ENCODE measurements around the gene CNN3. TPM values are rescaled to one million over a fixed set of nuclear protein-coding genes. Genes with fewer than 3 reads are reported as not detected.

Gene CNN3
- polyA plus RNA-seq, 2 of the 4 experiments (the other 2 are of a cell fraction), result 61.6 to 83.4 TPM

DNA sequence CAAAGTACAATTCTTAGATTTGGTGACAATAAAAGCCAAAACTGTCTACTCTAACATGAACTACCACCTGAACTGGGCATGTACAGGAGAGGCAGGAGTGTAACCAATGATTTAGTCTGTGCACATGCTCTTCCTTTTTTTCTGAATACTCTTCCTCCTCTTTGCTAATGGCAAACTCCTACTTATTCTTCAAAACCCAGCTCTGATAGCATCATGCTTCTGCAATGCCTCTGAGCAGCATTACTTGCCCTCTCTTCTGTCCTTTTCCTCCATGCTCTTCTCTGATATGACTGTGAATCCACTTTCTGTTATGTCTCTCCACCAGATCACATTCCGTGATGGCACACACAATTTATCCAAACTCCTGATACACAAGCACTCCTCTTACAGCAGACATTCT, 31.4 kb downstream of the CNN3 start:
- Histone ChIP-seq H3K4me1 (no peaks in the 10 kb centered on the region), H3K4me3 (no peak overlapping the region), H3K27ac (no peak overlapping the region), H3K9me3 (no peaks in the 10 kb centered on the region), H3K4me2 (no peak overlapping the region)
- ChIA-PET CTCF (interaction anchor here (0.9 to 1.5 kb wide), 4 partner anchors 9 to 148 kb away, joined by 3 to 4 read pairs (median 4); no protein-coding TSS in a partner anchor), POLR2A (no interaction called here)
- FAIRE-seq (no peak), ATAC-seq (no peak), DNase-seq (ENCODE audit: low read depth in 1 of 2, low spot score in 1 of 2) (no peak)
- TF ChIP-seq E2F6 (IDR thresholded peaks at IDR 0.05; ENCODE audit: borderline replicate concordance, low read depth) (no peak), MYC (IDR thresholded peaks at IDR 0.05; ENCODE audit: borderline replicate concordance, low read length) (no peak), ZSCAN20 (CRISPR knock-in tag; IDR thresholded peaks at IDR 0.05) (no peak), RFX5 (IDR thresholded peaks at IDR 0.05) (no peak), POLR2AphosphoS2 (conservative IDR thresholded peaks at IDR 0.05; ENCODE audit: low read length) (no peak), RARB (CRISPR knock-in tag; IDR thresholded peaks at IDR 0.05) (no peak), CEBPB (IDR thresholded peaks at IDR 0.05) (no peak), CHD2 (IDR thresholded peaks at IDR 0.05; ENCODE audit: low read length, partially characterized antibody) (no peak), RAD21 (conservative IDR thresholded peaks at IDR 0.05 in 1 of 2, IDR thresholded peaks at IDR 0.05 in 1 of 2) (no peak), BHLHE40 (IDR thresholded peaks at IDR 0.05; ENCODE audit: low read depth, low read length) (no peak), PHF8 (IDR thresholded peaks at IDR 0.05; ENCODE audit: borderline replicate concordance, low read depth) (no peak), JUN (IDR thresholded peaks at IDR 0.05) (no peak)
- 94% methylated on average over 1 of the region's 1 CpG for WGBS (ENCODE audit: missing lambda C conversion rate)

DNA sequence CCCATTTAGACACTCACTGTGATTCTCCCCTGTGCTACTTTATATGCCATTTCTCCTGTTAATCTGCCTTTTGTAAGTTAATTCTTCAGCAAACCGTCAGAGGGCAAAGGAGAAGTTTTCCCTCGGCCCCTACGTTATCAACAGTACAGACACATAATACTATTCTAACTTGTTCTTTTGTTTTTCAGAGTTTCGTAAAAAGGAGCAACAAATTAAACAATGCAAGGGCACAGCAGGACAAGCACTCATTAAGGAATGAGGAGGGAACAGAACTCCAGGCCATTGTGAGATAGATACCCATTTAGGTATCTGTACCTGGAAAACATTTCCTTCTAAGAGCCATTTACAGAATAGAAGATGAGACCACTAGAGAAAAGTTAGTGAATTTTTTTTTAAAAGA, 32.3 kb downstream of the CNN3 start:
- Histone ChIP-seq H3K4me1 (no peaks in the 10 kb centered on the region), H3K27ac (no peak overlapping the region), H3K9me3 (no peaks in the 10 kb centered on the region), H3K4me2 (no peak overlapping the region), H3K4me3 (no peak overlapping the region)
- ChIA-PET CTCF (interaction anchor here (0.9 to 1.5 kb wide), 2 partner anchors 10 to 40 kb away, joined by 3 to 4 read pairs; no protein-coding TSS in a partner anchor), POLR2A (no interaction called here)
- ATAC-seq, result no peak
- no peak for TF ChIP-seq HOXB5 (CRISPR knock-in tag; IDR thresholded peaks at IDR 0.05)
- no peak for TF ChIP-seq KDM1A (IDR thresholded peaks at IDR 0.05; ENCODE audit: low read depth)
- TF ChIP-seq, protein P1, sequence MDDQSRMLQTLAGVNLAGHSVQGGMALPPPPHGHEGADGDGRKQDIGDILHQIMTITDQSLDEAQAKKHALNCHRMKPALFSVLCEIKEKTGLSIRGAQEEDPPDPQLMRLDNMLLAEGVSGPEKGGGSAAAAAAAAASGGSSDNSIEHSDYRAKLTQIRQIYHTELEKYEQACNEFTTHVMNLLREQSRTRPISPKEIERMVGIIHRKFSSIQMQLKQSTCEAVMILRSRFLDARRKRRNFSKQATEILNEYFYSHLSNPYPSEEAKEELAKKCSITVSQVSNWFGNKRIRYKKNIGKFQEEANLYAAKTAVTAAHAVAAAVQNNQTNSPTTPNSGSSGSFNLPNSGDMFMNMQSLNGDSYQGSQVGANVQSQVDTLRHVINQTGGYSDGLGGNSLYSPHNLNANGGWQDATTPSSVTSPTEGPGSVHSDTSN (IDR thresholded peaks at IDR 0.05), result no peak
- no peak for TF ChIP-seq HES2 (IDR thresholded peaks at IDR 0.05)
- DNase-seq (ENCODE audit: low read depth in 1 of 2, low spot score in 1 of 2), result no peak
- no peak for FAIRE-seq
- WGBS (ENCODE audit: missing lambda C conversion rate), result 88% methylated on average over 4 of the region's 4 CpGs

DNA sequence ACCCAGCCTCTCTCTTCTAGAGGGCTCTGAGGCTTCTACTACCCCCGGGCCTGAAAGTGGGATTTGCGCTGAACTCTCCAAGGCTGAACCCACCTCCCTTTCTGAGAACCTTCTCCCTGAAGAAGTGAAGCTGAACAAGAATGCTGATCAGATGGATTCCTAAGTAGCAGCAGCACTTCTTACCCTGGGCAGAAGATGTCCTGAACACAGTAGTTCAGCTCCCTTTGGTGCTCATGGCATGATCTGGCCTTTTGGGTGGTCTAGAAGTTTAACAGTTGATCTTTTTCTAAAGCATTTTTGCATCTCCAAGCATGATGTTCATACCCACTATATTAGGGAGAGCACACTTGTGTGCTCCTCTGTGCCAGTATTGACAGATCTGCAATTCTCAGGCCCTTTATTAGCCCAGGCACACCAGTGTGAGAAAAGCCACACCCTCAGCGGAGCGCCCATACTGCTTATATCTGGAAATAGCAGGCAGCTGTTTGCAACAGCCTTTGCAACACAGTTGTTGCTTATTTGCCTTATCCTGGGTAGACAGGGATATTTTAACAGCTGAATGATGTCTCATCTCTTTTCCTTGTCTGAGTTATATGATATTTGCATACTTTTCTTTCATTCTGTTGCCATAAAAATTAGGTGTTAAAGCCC, 34.2 kb downstream of the CNN3 start:
- ATAC-seq (no peak), DNase-seq (ENCODE audit: low read depth in 1 of 2, low spot score in 1 of 2) (no peak), FAIRE-seq (no peak)
- no peaks in the 10 kb centered on the region for H3K4me1 ChIP-seq
- 96% methylated on average over 4 of the region's 4 CpGs for WGBS (ENCODE audit: missing lambda C conversion rate)
- H3K4me2 ChIP-seq, result no peak overlapping the region
- ChIA-PET CTCF (interaction anchor here (0.6 to 1.3 kb wide), 2 partner anchors 38 to 85 kb away, joined by 3 to 4 read pairs; no protein-coding TSS in a partner anchor), POLR2A (no interaction called here)
- H3K4me3 ChIP-seq, result no peak overlapping the region
- TF ChIP-seq ZNF302 (CRISPR knock-in tag; IDR thresholded peaks at IDR 0.05), result no peak
- TF ChIP-seq E2F6 (IDR thresholded peaks at IDR 0.05; ENCODE audit: borderline replicate concordance, low read depth), result no peak
- no peak for TF ChIP-seq TFCP2L1 (CRISPR knock-in tag; IDR thresholded peaks at IDR 0.05)
- TF ChIP-seq BHLHE40 (IDR thresholded peaks at IDR 0.05; ENCODE audit: low read depth, low read length), result no peak
- TF ChIP-seq MYC (IDR thresholded peaks at IDR 0.05; ENCODE audit: borderline replicate concordance, low read length), result no peak
- H3K9me3 ChIP-seq, result no peaks in the 10 kb centered on the region
- no peak overlapping the region for H3K27ac ChIP-seq

Data from A549 (cell line).